IMR-90 (cell line): ENCODE results near the gene RPH3AL. TPM values are rescaled to one million over a fixed set of nuclear protein-coding genes. Genes with fewer than 3 reads are reported as not detected.

Experiments
- ATAC-seq: fragments of 200-7000 bp; cut with Tn5 transposase; 2 replicates; pipeline ENCODE4 v1.9.1; 2020; ENCODE audit warnings: low read depth, mild to moderate bottlenecking, moderate library complexity
- BruUV-seq: library from RNA; stranded (reverse); fragments of 400-500 nt; replicated peaks from 2 replicates; lab custom pipeline; 2021; lab: Mats Ljungman, UMichigan
- CTCF ChIA-PET: fragments of 300-600 bp; formaldehyde crosslinking; extraction: SDS; loops from one replicate; lab custom pipeline; 2021; ENCODE audit warnings: antibody characterized with exemption; lab: Yijun Ruan, JAX
- POLR2A ChIA-PET: fragments of 300-600 bp; sonication (Branson Sonifier 250); formaldehyde crosslinking; loops from one replicate; lab custom pipeline; 2022; ENCODE audit warnings: antibody characterized with exemption; ENCODE audit not compliant: unreplicated experiment; lab: Charles Lee
- DNase-seq: peaks from one replicate; pipeline ENCODE4 v3.0.0; 2013
- H2AFZ ChIP-seq: replicated peaks from 2 replicates; pipeline ENCODE3; 2013; ENCODE audit warnings: low read length, mild to moderate bottlenecking; ENCODE audit not compliant: poor library complexity
- H2AK5ac ChIP-seq: 2 replicates; pipeline ENCODE4 v1.6.1; 2013; ENCODE audit warnings: low read depth, low read length, inconsistent platforms
- H2AK9ac ChIP-seq: replicated peaks from 2 replicates; pipeline ENCODE3; 2013; ENCODE audit warnings: mild to moderate bottlenecking, low read depth, low read length, moderate library complexity; ENCODE audit not compliant: poor library complexity
- H2BK120ac ChIP-seq: 2 replicates; pipeline ENCODE4 v1.6.1; 2013; ENCODE audit warnings: low read depth, low read length, inconsistent platforms
- H2BK15ac ChIP-seq: 3 replicates; pipeline ENCODE4 v1.6.1; 2013; ENCODE audit warnings: low read depth, low read length, inconsistent platforms
- H2BK20ac ChIP-seq: 2 replicates; pipeline ENCODE4 v1.6.1; 2013; ENCODE audit warnings: low read depth, mild to moderate bottlenecking, inconsistent platforms, low read length, moderate library complexity
- H2BK5ac ChIP-seq: 2 replicates; pipeline ENCODE4 v1.6.1; 2013; ENCODE audit warnings: mild to moderate bottlenecking, low read depth, low read length, inconsistent platforms; ENCODE audit not compliant: poor library complexity, severe bottlenecking
- H3K14ac ChIP-seq: replicated peaks from 2 replicates; pipeline ENCODE4 v1.6.1; 2013; ENCODE audit warnings: low read depth, low read length, inconsistent platforms
- H3K18ac ChIP-seq: 2 replicates; pipeline ENCODE4 v1.6.1; 2013; ENCODE audit warnings: low read depth, low read length, control low read depth
- H3K23ac ChIP-seq: 2 replicates; pipeline ENCODE4 v1.6.1; 2013; ENCODE audit warnings: low read depth, low read length, inconsistent platforms
- H3K27ac ChIP-seq: 2 replicates; pipeline ENCODE4 v1.5.1; 2013; ENCODE audit warnings: mild to moderate bottlenecking, control low read depth, low read length; ENCODE audit not compliant: insufficient read depth
- H3K27me3 ChIP-seq: 2 replicates; pipeline ENCODE4 v1.6.1; 2013; ENCODE audit warnings: low read length; ENCODE audit not compliant: control insufficient read depth, insufficient read depth
- H3K36me3 ChIP-seq: 2 replicates; pipeline ENCODE4 v1.6.1; 2013; ENCODE audit warnings: low read length, mixed read lengths; ENCODE audit not compliant: control insufficient read depth, insufficient read depth
- H3K4ac ChIP-seq: 2 replicates; pipeline ENCODE4 v1.6.1; 2013; ENCODE audit warnings: low read depth, low read length, inconsistent platforms
- H3K4me1 ChIP-seq: 2 replicates; pipeline ENCODE4 v1.6.1; 2013; ENCODE audit warnings: low read length, mixed read lengths; ENCODE audit not compliant: control insufficient read depth, insufficient read depth
- H3K4me2 ChIP-seq: 2 replicates; pipeline ENCODE4 v1.6.1; 2013; ENCODE audit warnings: low read depth, mild to moderate bottlenecking, control low read depth, low read length, moderate library complexity
- H3K4me3 ChIP-seq: 2 replicates; pipeline ENCODE4 v1.5.1; 2013; ENCODE audit warnings: low read depth, mild to moderate bottlenecking, control low read depth, low read length, moderate library complexity; ENCODE audit not compliant: insufficient read depth
- H3K56ac ChIP-seq: 2 replicates; pipeline ENCODE4 v1.6.1; 2013; ENCODE audit warnings: low read length, inconsistent platforms; ENCODE audit not compliant: insufficient read depth; ENCODE audit errors: extremely low read depth
- H3K79me1 ChIP-seq, 2 experiments: 2 replicates each; pipeline ENCODE4 v1.6.1; 2013; ENCODE audit warnings: low read length in 2 of 2, inconsistent platforms in 1 of 2, low read depth in 1 of 2
- H3K9ac ChIP-seq: 2 replicates; pipeline ENCODE4 v1.6.1; 2013; ENCODE audit warnings: low read depth, low read length, control low read depth
- H3K9me1 ChIP-seq: 2 replicates; pipeline ENCODE4 v1.6.1; 2013; ENCODE audit warnings: low read length, inconsistent platforms; ENCODE audit not compliant: insufficient read depth
- H3K9me3 ChIP-seq: 2 replicates; pipeline ENCODE4 v1.6.1; 2013; ENCODE audit warnings: low read length; ENCODE audit not compliant: control insufficient read depth, insufficient read depth
- H4K20me1 ChIP-seq: 2 replicates; pipeline ENCODE4 v1.6.1; 2013; ENCODE audit warnings: low read length, inconsistent platforms; ENCODE audit not compliant: insufficient read depth
- H4K5ac ChIP-seq: 2 replicates; pipeline ENCODE4 v1.6.1; 2013; ENCODE audit warnings: mild to moderate bottlenecking, low read depth, low read length, control low read depth
- H4K8ac ChIP-seq, 2 experiments: 2 replicates each; pipeline ENCODE4 v1.6.1; 2013; ENCODE audit warnings: low read depth in 2 of 2, low read length in 2 of 2, control low read depth in 1 of 2, inconsistent platforms in 1 of 2
- H4K91ac ChIP-seq: 2 replicates; pipeline ENCODE4 v1.6.1; 2013; ENCODE audit warnings: low read depth, low read length, inconsistent platforms; ENCODE audit not compliant: insufficient read depth
- SMC3 ChIP-seq: fragments of 150-350 bp; IDR thresholded peaks from 2 replicates; pipeline ENCODE4 v1.6.1; 2016; ENCODE audit warnings: low read depth, mild to moderate bottlenecking, antibody characterized with exemption, low read length, moderate library complexity
- WGBS, 2 experiments: methylation state at CpG; one replicate each; pipeline versions ENCODE4 v1.1.5 to v1.1.7; 2013; ENCODE audit warnings: missing lambda C conversion rate in 2 of 2; ENCODE audit not compliant: insufficient read length in 1 of 2; ENCODE audit errors: extremely low coverage in 2 of 2; 5-methylcytosine and 5-hydroxymethylcytosine counted together
- dilution Hi-C: fragments of 300-500 bp; cut with HindIII; formaldehyde crosslinking; loops from one replicate; pipeline ENCODE4 v1.14.3; 2018; ENCODE audit warnings: low sequenced_read_pairs; ENCODE audit not compliant: unreplicated experiment
- in situ Hi-C: fragments of 300-500 bp; cut with MboI; formaldehyde crosslinking; loops from 3 replicates; pipeline ENCODE4 v1.14.3; 2019; ENCODE audit warnings: low sequenced_read_pairs, inconsistent platforms, mixed read lengths
- intact Hi-C: fragments of 100-400 bp; cut with micrococcal nuclease; formaldehyde crosslinking; loops from 2 replicates; pipeline ENCODE4 v1.10.0; 2022
- polyA plus RNA-seq, 3 experiments: library from polyadenylated mRNA; depleted of rRNA; stranded (reverse); fragments of >200 nt; gene quantifications; 2 replicates each; pipeline ENCODE4 v1.2.3, GENCODE V29; 2012; ENCODE audit warnings: low replicate concordance in 1 of 3
- total RNA-seq: library from RNA; depleted of rRNA; stranded (reverse); fragments of >200 nt; gene quantifications from 2 replicates; pipeline ENCODE4 v1.2.3, GENCODE V29; 2012
- TF ChIP-seq, protein P1 (sequence below): fragments of 150-350 bp; IDR thresholded peaks from 2 replicates; pipeline ENCODE4 v1.6.1; 2017; ENCODE audit warnings: mild to moderate bottlenecking, antibody characterized with exemption, low read length, low read depth

RPH3AL gene
- total and polyA plus RNA-seq, 2 of the 4 experiments (the other 2 are of a cell fraction) = 1.8 to 2.5 TPM

DNA sequence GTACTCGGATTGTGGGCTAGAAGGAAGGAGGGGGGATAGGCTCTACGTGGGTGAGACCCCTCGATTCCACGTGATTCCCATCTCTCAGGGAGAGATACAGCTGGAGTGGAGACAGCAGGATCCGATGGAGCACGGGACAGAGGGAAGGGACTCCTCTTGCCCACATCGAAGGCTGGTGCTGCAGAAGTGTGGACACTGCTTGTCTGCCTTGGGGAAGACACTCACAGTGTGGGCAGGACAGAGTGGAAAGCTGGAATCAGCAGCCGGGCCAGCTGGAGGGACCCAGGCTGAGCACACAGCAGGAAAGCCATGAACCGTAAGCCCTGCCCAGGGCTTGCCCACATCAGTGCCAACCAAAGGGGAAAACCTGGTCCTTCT is 42.1 kb upstream of the RPH3AL start:
- BruUV-seq = no TSS peak
- H2BK5ac ChIP-seq = no peak overlapping the region
- H4K8ac ChIP-seq = no peak overlapping the region
- dilution Hi-C loops = no loop called here
- H3K79me1 ChIP-seq = no peaks in the 10 kb centered on the region
- WGBS, 2 experiments = 82% methylated on average over 3 of the region's 9 CpGs; no CpG with 5 or more reads in 1 of the 2 experiments
- H3K4me3 ChIP-seq = no peak overlapping the region
- no peak overlapping the region for H3K27ac ChIP-seq
- no peak overlapping the region for H2AK9ac ChIP-seq
- H3K4me1 ChIP-seq = no peaks in the 10 kb centered on the region
- ChIA-PET CTCF (no interaction called here), POLR2A (no interaction called here)
- no peak overlapping the region for H2BK15ac ChIP-seq
- TF ChIP-seq, protein P1, sequence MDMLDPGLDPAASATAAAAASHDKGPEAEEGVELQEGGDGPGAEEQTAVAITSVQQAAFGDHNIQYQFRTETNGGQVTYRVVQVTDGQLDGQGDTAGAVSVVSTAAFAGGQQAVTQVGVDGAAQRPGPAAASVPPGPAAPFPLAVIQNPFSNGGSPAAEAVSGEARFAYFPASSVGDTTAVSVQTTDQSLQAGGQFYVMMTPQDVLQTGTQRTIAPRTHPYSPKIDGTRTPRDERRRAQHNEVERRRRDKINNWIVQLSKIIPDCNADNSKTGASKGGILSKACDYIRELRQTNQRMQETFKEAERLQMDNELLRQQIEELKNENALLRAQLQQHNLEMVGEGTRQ = no peak
- TF ChIP-seq SMC3 = no peak
- no peaks in the 10 kb centered on the region for H3K9me3 ChIP-seq
- no peak for ATAC-seq
- H3K36me3 ChIP-seq = no peaks in the 10 kb centered on the region
- intact Hi-C loops = no loop called here
- no peaks in the 10 kb centered on the region for H3K9me1 ChIP-seq
- no peak overlapping the region for H3K23ac ChIP-seq
- no peak overlapping the region for H3K4ac ChIP-seq
- H4K91ac ChIP-seq = no peak overlapping the region
- no peak overlapping the region for H3K14ac ChIP-seq
- in situ Hi-C loops = no loop called here
- H2AK5ac ChIP-seq = no peak overlapping the region
- no peak overlapping the region for H3K9ac ChIP-seq
- peaks cover 14% of the 10 kb centered on the region for H3K27me3 ChIP-seq
- H3K18ac ChIP-seq = no peak overlapping the region
- no peak overlapping the region for H3K4me2 ChIP-seq
- no peak overlapping the region for H2BK120ac ChIP-seq
- H2AFZ ChIP-seq = no peak overlapping the region
- H3K56ac ChIP-seq = no peak overlapping the region
- H2BK20ac ChIP-seq = no peak overlapping the region
- H4K20me1 ChIP-seq = no peaks in the 10 kb centered on the region
- no peak overlapping the region for H4K5ac ChIP-seq
- no peak for DNase-seq
